ENCODE data around the gene PSMA6. TPM values are rescaled to one million over a fixed set of nuclear protein-coding genes. Genes with fewer than 3 reads are reported as not detected.

PSMA6 gene
- total and polyA plus RNA-seq, 2 experiments from 2014 or later, result 216 to 296 TPM

- Histone ChIP-seq H3F3A (replicated peaks; ENCODE audit: low read depth) (no peaks in the 10 kb centered on the region), H3K36me3 (ENCODE audit: insufficient read depth) (peaks cover 13% of the 10 kb centered on the region), H3K79me2 (replicated peaks; ENCODE audit: insufficient read depth) (peaks cover 81% of the 10 kb centered on the region), H4K20me1 (replicated peaks; ENCODE audit: insufficient read depth) (peaks cover 16% of the 10 kb centered on the region), H3K27ac (ENCODE audit: low read depth) (no peak overlapping the region), H3K9me2 (ENCODE audit: insufficient read depth) (no peaks in the 10 kb centered on the region), H3K4me2 (no peak overlapping the region), H2AFZ (no peak overlapping the region), H3K4me3 (no peak overlapping the region), H3K4me1 (ENCODE audit: insufficient read depth) (no peaks in the 10 kb centered on the region), H3K27me3 (ENCODE audit: insufficient read depth) (no peaks in the 10 kb centered on the region)
- Mint-ChIP-seq H3K27ac (no peak overlapping the region), H3K9me3 (no peaks in the 10 kb centered on the region), H3K27me3 (ENCODE audit: insufficient read depth, low read depth, poor library complexity) (peaks cover 3% of the 10 kb centered on the region), H3K4me3 (no peak overlapping the region), H3K36me3 (ENCODE audit: low read depth) (peaks cover 33% of the 10 kb centered on the region; the same call in 2 of the 3 replicates), H3K4me1 (peaks cover under 1% of the 10 kb centered on the region; the same call in 1 of the 3 replicates)
- no peak for DNase-seq (ENCODE audit: low spot score)
- TF ChIP-seq EZH2 (IDR thresholded peaks at IDR 0.05; ENCODE audit: low read depth, unreplicated experiment) (no peak), CREB1 (CRISPR knock-in tag; IDR thresholded peaks at IDR 0.05; ENCODE audit: low read depth) (no peak), JUNB (IDR thresholded peaks at IDR 0.05; ENCODE audit: unreplicated experiment) (no peak), POLR2AphosphoS5 (IDR thresholded peaks at IDR 0.05; ENCODE audit: low read depth) (no peak), ZNF331 (CRISPR knock-in tag; IDR thresholded peaks at IDR 0.05; ENCODE audit: low read depth) (no peak)
- TF ChIP-seq, protein P1, sequence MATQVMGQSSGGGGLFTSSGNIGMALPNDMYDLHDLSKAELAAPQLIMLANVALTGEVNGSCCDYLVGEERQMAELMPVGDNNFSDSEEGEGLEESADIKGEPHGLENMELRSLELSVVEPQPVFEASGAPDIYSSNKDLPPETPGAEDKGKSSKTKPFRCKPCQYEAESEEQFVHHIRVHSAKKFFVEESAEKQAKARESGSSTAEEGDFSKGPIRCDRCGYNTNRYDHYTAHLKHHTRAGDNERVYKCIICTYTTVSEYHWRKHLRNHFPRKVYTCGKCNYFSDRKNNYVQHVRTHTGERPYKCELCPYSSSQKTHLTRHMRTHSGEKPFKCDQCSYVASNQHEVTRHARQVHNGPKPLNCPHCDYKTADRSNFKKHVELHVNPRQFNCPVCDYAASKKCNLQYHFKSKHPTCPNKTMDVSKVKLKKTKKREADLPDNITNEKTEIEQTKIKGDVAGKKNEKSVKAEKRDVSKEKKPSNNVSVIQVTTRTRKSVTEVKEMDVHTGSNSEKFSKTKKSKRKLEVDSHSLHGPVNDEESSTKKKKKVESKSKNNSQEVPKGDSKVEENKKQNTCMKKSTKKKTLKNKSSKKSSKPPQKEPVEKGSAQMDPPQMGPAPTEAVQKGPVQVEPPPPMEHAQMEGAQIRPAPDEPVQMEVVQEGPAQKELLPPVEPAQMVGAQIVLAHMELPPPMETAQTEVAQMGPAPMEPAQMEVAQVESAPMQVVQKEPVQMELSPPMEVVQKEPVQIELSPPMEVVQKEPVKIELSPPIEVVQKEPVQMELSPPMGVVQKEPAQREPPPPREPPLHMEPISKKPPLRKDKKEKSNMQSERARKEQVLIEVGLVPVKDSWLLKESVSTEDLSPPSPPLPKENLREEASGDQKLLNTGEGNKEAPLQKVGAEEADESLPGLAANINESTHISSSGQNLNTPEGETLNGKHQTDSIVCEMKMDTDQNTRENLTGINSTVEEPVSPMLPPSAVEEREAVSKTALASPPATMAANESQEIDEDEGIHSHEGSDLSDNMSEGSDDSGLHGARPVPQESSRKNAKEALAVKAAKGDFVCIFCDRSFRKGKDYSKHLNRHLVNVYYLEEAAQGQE (IDR thresholded peaks at IDR 0.05; ENCODE audit: unreplicated experiment), result no peak
- ATAC-seq, result no peak
Observed at GRCh38 chr14:35304812-35305462, 12.8 kb downstream of the PSMA6 start.

DNA sequence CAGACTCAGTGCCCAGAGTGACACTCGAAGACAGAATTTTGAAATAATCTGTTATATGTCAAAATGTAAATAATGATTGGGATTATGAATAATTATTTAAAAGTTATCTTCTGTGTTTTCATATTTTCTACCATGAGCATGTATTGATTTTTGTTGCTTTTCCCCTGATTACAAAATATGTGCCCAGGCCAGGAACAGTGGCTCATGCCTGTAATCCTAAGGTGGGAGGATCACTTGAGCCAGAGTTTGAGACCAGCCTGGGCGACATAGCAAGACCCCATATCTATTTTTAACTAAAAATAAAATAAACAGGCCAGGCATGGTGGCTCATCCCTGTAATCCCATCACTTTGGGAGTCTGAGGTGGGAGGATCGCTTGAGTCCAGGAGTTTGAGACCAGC is 13.5 kb downstream of the PSMA6 start:
- Histone ChIP-seq H3K27ac (ENCODE audit: low read depth) (no peak overlapping the region), H3K4me3 (no peak overlapping the region), H3K4me2 (no peak overlapping the region), H4K20me1 (replicated peaks; ENCODE audit: insufficient read depth) (peaks cover 13% of the 10 kb centered on the region), H3K36me3 (ENCODE audit: insufficient read depth) (peaks cover 16% of the 10 kb centered on the region), H3K79me2 (replicated peaks; ENCODE audit: insufficient read depth) (peaks cover 74% of the 10 kb centered on the region), H3F3A (replicated peaks; ENCODE audit: low read depth) (no peaks in the 10 kb centered on the region), H2AFZ (no peak overlapping the region), H3K9me2 (ENCODE audit: insufficient read depth) (no peaks in the 10 kb centered on the region), H3K27me3 (ENCODE audit: insufficient read depth) (no peaks in the 10 kb centered on the region), H3K4me1 (ENCODE audit: insufficient read depth) (no peaks in the 10 kb centered on the region)
- ATAC-seq (no peak), DNase-seq (ENCODE audit: low spot score) (no peak)
- H3K9me3 Mint-ChIP-seq, result no peaks in the 10 kb centered on the region
- TF ChIP-seq ZNF462 (CRISPR knock-in tag; IDR thresholded peaks at IDR 0.05), result no peak
- no peak overlapping the region for H3K27ac Mint-ChIP-seq
- peaks cover 3% of the 10 kb centered on the region for H3K27me3 Mint-ChIP-seq (ENCODE audit: insufficient read depth, low read depth, poor library complexity)
- no peak overlapping the region for H3K4me3 Mint-ChIP-seq
- no peaks in the 10 kb centered on the region; the same call in 2 of the 3 replicates for H3K4me1 Mint-ChIP-seq
- H3K36me3 Mint-ChIP-seq (ENCODE audit: low read depth), result peaks cover 38% of the 10 kb centered on the region

Measured in GM23338 (cell line).